H1 (cell line): ENCODE data around the gene TNS3. TPM values are rescaled to one million over a fixed set of nuclear protein-coding genes. Genes with fewer than 3 reads are reported as not detected.

Experiments used
- ASH2L ChIP-seq: fragments of 200-600, 300-600 bp; sonication (generic); IDR thresholded peaks from one replicate; pipeline ENCODE4 v1.7.1; 2017; ENCODE audit warnings: low read length
- BRCA1 ChIP-seq: IDR thresholded peaks from 2 replicates; pipeline ENCODE4 v1.6.1; 2012; ENCODE audit warnings: low read depth, low read length, improper control_type of control experiment
- CHD2 ChIP-seq: IDR thresholded peaks from 2 replicates; pipeline ENCODE4 v1.6.1; 2012; ENCODE audit warnings: low read length, improper control_type of control experiment
- EGR1 ChIP-seq: IDR thresholded peaks from 2 replicates; pipeline ENCODE4 v1.6.1; 2011; ENCODE audit warnings: low read depth, low read length, borderline replicate concordance
- polyA plus RNA-seq, 7 experiments: library from polyadenylated mRNA; depleted of rRNA in 3 of 7; stranded (reverse) in 5 of 7; unstranded in 2 of 7; fragments of >200 nt in 5 of 7; fragments of 200-250 nt in 2 of 7; gene quantifications; 1 replicate in 5 of 7; 2 replicates in 1 of 7; 4 replicates in 1 of 7; pipeline versions ENCODE4 v1.2.1 to v1.2.3, GENCODE V29; 2011 to 2013; ENCODE audit warnings: missing spikeins in 2 of 7, mixed read lengths in 2 of 7
- total RNA-seq: library from RNA; stranded (reverse); fragmentation: NEBNext Ultra II Directional; extraction: Animal tissue kit (Norgen Biotek cat#: 25700); gene quantifications from 2 replicates; pipeline ENCODE4 v1.2.1, GENCODE V29; 2021
- TF ChIP-seq, protein P1 (sequence below), 3 experiments: IDR thresholded peaks; 1 replicate in 2 of 3; 2 replicates in 1 of 3; pipeline versions ENCODE4 v1.5.1 to v1.6.1; 2011; ENCODE audit warnings: low read length in 3 of 3, mild to moderate bottlenecking in 3 of 3, inconsistent platforms in 2 of 3, low read depth in 1 of 3, moderate library complexity in 1 of 3; ENCODE audit not compliant: insufficient read depth in 1 of 3; ENCODE audit errors: control extremely low read depth in 1 of 3

Gene TNS3
- total and polyA plus RNA-seq, 2 of the 8 experiments (the other 6 are each of a cell fraction or from before 2014, with no cell fraction given), result 11.9 to 24.2 TPM

DNA sequence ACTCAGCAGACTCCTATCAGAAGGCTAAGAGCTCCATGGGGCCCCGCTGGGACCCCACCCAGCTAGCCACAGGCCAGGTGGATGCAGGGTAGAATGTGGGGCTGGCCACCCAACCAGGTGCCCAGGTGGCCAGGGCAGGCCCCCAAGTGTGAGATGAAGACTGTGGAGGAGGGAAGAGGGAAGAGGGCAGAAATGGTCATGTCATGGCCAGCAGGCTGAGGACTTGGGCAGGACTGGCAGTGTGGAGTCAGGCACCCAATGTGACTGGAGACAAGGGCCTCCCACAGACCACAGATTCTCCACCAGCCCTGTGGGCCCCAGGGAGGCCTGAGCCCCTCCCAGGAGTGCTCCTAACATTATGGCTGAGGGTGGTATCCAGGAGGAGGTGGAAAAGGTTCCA is 141.6 kb downstream of the TNS3 start (continued):
- no peak for TF ChIP-seq EGR1
- TF ChIP-seq CHD2, result no peak
- no peak for TF ChIP-seq ASH2L
- TF ChIP-seq, protein P1, sequence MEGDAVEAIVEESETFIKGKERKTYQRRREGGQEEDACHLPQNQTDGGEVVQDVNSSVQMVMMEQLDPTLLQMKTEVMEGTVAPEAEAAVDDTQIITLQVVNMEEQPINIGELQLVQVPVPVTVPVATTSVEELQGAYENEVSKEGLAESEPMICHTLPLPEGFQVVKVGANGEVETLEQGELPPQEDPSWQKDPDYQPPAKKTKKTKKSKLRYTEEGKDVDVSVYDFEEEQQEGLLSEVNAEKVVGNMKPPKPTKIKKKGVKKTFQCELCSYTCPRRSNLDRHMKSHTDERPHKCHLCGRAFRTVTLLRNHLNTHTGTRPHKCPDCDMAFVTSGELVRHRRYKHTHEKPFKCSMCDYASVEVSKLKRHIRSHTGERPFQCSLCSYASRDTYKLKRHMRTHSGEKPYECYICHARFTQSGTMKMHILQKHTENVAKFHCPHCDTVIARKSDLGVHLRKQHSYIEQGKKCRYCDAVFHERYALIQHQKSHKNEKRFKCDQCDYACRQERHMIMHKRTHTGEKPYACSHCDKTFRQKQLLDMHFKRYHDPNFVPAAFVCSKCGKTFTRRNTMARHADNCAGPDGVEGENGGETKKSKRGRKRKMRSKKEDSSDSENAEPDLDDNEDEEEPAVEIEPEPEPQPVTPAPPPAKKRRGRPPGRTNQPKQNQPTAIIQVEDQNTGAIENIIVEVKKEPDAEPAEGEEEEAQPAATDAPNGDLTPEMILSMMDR (IDR thresholded peaks at IDR 0.05; ENCODE audit: control extremely low read depth in 1 of 3, insufficient read depth in 1 of 3, low read depth in 1 of 3, low read length in 3 of 3), result no peak
- TF ChIP-seq BRCA1, result no peak
